Nephron (organoid): ENCODE results near the gene CCDC3.

Experiments used
- H3K27ac Mint-ChIP-seq, 3 experiments: 2 replicates each; pipeline ENCODE4 v1.8.0; 2020; ENCODE audit warnings: mixed read lengths in 3 of 3, mild to moderate bottlenecking in 2 of 3, moderate library complexity in 1 of 3
- H3K27me3 Mint-ChIP-seq: 2 replicates; pipeline ENCODE4 v1.8.0; 2021; ENCODE audit warnings: low read depth, mild to moderate bottlenecking, moderate library complexity, mixed read lengths
- H3K36me3 Mint-ChIP-seq: 2 replicates; pipeline ENCODE4 v1.8.0; 2020; ENCODE audit warnings: low read depth, mixed read lengths
- H3K4me1 Mint-ChIP-seq: 2 replicates; pipeline ENCODE4 v1.8.0; 2020; ENCODE audit warnings: mixed read lengths
- H3K4me3 Mint-ChIP-seq, 3 experiments: 2 replicates each; pipeline ENCODE4 v1.8.0; 2020; ENCODE audit warnings: mild to moderate bottlenecking in 3 of 3, mixed read lengths in 3 of 3, moderate library complexity in 2 of 3
- H3K9me3 Mint-ChIP-seq: 2 replicates; pipeline ENCODE4 v1.8.0; 2020; ENCODE audit warnings: mixed read lengths
- TF ChIP-seq, protein P1 (sequence below), 3 experiments: fragments of 200-600 bp; sonication (generic); IDR thresholded peaks; one replicate each; pipeline ENCODE4 v1.5.0; 2021; ENCODE audit warnings: antibody characterized with exemption in 3 of 3; ENCODE audit not compliant: unreplicated experiment in 3 of 3

CCDC3 gene

DNA sequence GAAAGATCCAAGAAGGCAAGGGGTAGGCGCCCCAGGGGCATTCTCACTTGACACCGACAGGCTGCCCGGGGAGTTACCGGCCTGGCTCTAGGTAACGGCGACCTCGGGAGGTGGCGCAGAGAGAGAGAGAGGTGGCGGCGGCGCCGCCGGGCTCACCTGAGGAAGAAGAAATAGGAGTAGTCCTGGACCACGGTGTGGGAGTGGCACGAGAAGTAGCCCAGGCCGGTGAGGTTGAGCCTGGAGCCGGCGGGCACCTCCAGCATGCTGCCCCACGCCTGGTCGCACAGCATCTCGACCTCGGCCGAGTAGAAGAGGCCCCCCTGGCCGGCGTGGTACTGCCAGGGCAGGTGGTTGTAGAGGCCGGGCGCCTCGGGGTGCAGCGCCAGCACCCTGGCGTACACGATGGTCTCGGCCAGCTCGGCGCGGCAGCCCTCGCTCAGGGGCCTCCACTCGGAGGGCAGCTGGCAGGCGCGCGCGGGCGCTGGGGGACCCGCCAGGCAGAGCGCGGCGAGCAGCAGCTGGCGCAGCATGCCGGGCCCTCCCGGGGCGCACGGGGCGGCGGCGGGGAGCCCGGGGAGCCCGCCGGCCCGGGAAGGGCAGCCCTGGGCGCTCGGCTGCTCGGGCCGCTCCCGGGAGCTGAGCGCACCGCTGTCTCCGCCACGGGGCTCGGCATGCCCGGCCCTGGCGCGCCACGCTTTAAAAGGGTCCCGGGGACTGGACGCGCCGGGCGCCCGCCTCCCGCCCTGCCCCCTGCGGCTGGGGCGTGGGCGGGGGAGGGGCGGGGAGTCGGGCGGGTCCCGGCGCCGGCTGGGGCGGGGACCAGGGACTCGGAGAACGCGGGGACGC is at the start of gene CCDC3:
Gene CCDC3 (minus strand): TSS at position 673 of the 846 bp plus-strand sequence. CDS start 143 bp downstream, at position 530.
- H3K27ac Mint-ChIP-seq = peak within 1 kb of the TSS in 2 of 3 experiments; percentile 71 to 74
- H3K27me3 Mint-ChIP-seq = peaks cover 23% of the 10 kb centered on the region
- no peaks in the 10 kb centered on the region for H3K9me3 Mint-ChIP-seq
- H3K4me1 Mint-ChIP-seq = peaks cover 31% of the 10 kb centered on the region
- peak within 1 kb of the TSS; percentile 87 to 95 (median 90) for H3K4me3 Mint-ChIP-seq
- no peaks in the 10 kb centered on the region for H3K36me3 Mint-ChIP-seq
- TF ChIP-seq, protein P1, sequence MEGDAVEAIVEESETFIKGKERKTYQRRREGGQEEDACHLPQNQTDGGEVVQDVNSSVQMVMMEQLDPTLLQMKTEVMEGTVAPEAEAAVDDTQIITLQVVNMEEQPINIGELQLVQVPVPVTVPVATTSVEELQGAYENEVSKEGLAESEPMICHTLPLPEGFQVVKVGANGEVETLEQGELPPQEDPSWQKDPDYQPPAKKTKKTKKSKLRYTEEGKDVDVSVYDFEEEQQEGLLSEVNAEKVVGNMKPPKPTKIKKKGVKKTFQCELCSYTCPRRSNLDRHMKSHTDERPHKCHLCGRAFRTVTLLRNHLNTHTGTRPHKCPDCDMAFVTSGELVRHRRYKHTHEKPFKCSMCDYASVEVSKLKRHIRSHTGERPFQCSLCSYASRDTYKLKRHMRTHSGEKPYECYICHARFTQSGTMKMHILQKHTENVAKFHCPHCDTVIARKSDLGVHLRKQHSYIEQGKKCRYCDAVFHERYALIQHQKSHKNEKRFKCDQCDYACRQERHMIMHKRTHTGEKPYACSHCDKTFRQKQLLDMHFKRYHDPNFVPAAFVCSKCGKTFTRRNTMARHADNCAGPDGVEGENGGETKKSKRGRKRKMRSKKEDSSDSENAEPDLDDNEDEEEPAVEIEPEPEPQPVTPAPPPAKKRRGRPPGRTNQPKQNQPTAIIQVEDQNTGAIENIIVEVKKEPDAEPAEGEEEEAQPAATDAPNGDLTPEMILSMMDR (IDR thresholded peaks at IDR 0.05; ENCODE audit: unreplicated experiment in 3 of 3) = no peak

DNA sequence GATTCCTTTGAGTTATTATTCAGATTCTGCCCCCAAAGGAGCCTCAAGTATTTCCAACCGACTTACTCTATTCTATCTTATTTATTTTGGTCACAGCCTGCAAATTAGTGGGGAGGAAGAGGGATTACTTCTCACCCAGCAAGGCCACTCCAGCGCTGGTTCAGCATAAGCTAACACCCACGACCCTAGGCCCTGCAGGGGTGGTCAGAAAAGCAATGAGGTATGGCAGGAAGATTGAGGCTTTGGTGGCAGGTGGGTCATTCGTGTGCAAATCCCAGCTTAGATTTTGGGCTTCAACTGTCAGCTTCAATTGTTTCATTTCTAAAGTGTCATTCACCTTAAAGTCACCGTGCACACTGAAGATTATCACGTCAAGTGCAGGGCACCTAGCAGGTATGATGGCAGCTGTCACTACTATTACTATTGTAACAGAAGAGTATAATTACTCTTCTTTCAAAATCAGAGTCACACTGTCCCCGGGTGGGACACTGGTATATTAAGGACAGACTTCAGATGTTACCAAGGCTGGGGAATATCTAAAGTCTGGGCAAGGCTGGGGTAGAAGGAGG is 49.7 kb upstream of the CCDC3 start:
- Mint-ChIP-seq H3K27ac (no peak overlapping the region), H3K27me3 (peaks cover 4% of the 10 kb centered on the region), H3K4me1 (peaks cover 6% of the 10 kb centered on the region)

GRCh38 chr10:13049774-13050420 is 48.4 kb upstream of the CCDC3 start:
- Mint-ChIP-seq H3K27ac (peak overlapping the region in 1 of 3 experiments; percentile 46), H3K36me3 (no peaks in the 10 kb centered on the region), H3K9me3 (no peaks in the 10 kb centered on the region), H3K4me1 (peaks cover 6% of the 10 kb centered on the region), H3K27me3 (peaks cover 4% of the 10 kb centered on the region), H3K4me3 (no peak overlapping the region)
- TF ChIP-seq, protein P1 (IDR thresholded peaks at IDR 0.05; ENCODE audit: unreplicated experiment in 3 of 3) = no peak

More for the DNA sequence above, 49.7 kb upstream of the CCDC3 start:
- Mint-ChIP-seq H3K4me3 (no peak overlapping the region), H3K36me3 (no peaks in the 10 kb centered on the region), H3K9me3 (no peaks in the 10 kb centered on the region)
- TF ChIP-seq, protein P1 (IDR thresholded peaks at IDR 0.05; ENCODE audit: unreplicated experiment in 3 of 3) = no peak

GRCh38 chr10:13048762-13049161 is 47.2 kb upstream of the CCDC3 start:
- H3K4me1 Mint-ChIP-seq = peaks cover 6% of the 10 kb centered on the region
- no peak overlapping the region for H3K27ac Mint-ChIP-seq
- H3K36me3 Mint-ChIP-seq = no peaks in the 10 kb centered on the region
- TF ChIP-seq, protein P1 (IDR thresholded peaks at IDR 0.05; ENCODE audit: unreplicated experiment in 3 of 3) = no peak
- H3K4me3 Mint-ChIP-seq = no peak overlapping the region
- H3K9me3 Mint-ChIP-seq = no peaks in the 10 kb centered on the region
- H3K27me3 Mint-ChIP-seq = peaks cover 4% of the 10 kb centered on the region

DNA sequence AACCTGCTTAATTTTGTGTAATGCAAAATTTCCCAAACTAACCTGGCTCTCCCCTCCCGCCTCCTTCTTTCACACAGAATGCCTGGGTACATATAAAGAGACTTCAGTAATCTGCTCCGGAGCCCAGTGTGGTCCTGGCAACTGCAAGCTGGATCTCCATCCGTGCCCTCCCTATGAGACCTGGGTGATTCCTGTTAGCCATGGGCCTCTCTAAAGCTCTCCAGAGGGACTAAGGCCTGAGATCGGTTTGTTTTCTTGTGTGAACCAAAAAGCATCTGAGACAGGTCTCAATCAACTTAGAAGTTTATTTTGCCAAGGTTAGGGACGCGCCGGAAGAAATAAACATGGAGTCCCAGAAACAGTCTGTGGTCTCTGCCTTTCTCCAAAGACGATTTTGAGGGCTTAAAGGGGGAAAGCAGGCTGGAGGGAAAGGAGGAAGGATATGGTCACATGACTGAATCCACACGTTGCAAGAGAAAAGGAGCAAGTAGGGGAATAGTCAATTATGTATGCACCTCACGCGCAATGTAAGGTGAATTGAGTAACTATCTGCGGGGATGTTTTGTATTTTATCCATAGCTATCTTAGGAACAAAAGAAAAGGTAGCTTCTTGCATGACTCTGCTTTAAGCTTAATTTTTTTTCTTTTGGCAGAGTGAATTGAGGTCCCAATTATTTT is 46.2 kb upstream of the CCDC3 start:
- H3K9me3 Mint-ChIP-seq = no peaks in the 10 kb centered on the region
- peaks cover 6% of the 10 kb centered on the region for H3K4me1 Mint-ChIP-seq
- H3K36me3 Mint-ChIP-seq = no peaks in the 10 kb centered on the region
- H3K27me3 Mint-ChIP-seq = peaks cover 4% of the 10 kb centered on the region
- H3K4me3 Mint-ChIP-seq = no peak overlapping the region
- H3K27ac Mint-ChIP-seq = no peak overlapping the region
- TF ChIP-seq, protein P1 (IDR thresholded peaks at IDR 0.05; ENCODE audit: unreplicated experiment in 3 of 3) = no peak
